ENCODE results near the gene NRCAM.

NRCAM gene

GRCh38 chr7:108112683-108113082 is 343.6 kb downstream of the NRCAM start:
- FAIRE-seq (no peak), DNase-seq (ENCODE audit: insufficient read length, low spot score) (no peak)

GRCh38 chr7:108109221-108109908 is 346.9 kb downstream of the NRCAM start:
- no peak for FAIRE-seq

GRCh38 chr7:108108131-108108530 is 348.1 kb downstream of the NRCAM start:
- DNase-seq (ENCODE audit: insufficient read length, low spot score) (no peak), FAIRE-seq (no peak)

More at GRCh38 chr7:108109221-108109908, 346.9 kb downstream of the NRCAM start:
- DNase-seq (ENCODE audit: insufficient read length, low spot score): peak; percentile 8

GRCh38 chr7:108104324-108104723 is 351.9 kb downstream of the NRCAM start:
- FAIRE-seq (no peak), DNase-seq (ENCODE audit: insufficient read length, low spot score) (no peak)

- DNase-seq (ENCODE audit: insufficient read length, low spot score) (no peak), FAIRE-seq (no peak)
Observed at GRCh38 chr7:108103558-108104298, 352.5 kb downstream of the NRCAM start.

- DNase-seq (ENCODE audit: insufficient read length, low spot score) (no peak), FAIRE-seq (no peak)
Observed at GRCh38 chr7:108102671-108103312, 353.4 kb downstream of the NRCAM start.

- DNase-seq (ENCODE audit: insufficient read length, low spot score): no peak
- no peak for FAIRE-seq
Observed at GRCh38 chr7:108101759-108102158, 354.5 kb downstream of the NRCAM start.

- DNase-seq (ENCODE audit: insufficient read length, low spot score): no peak
- no peak for FAIRE-seq
Observed at GRCh38 chr7:108099713-108100112, 356.5 kb downstream of the NRCAM start.

- no peak for FAIRE-seq
- DNase-seq (ENCODE audit: insufficient read length, low spot score): peak; percentile 23
Observed at GRCh38 chr7:108097703-108098102, 358.5 kb downstream of the NRCAM start.

All from HTR-8/SVneo (cell line).